Femur (tissue), 1 donor: ENCODE data around the gene ATXN7L1.
"Not testable (repeated sequence)": the region's sequence is repeated elsewhere in the genome, so short reads cannot be mapped to it uniquely, and the experiment has no call there.

Experiments
- DNase-seq: peaks from one replicate; pipeline ENCODE4 v3.0.0-alpha.2; 2017

The ATXN7L1 gene

DNA sequence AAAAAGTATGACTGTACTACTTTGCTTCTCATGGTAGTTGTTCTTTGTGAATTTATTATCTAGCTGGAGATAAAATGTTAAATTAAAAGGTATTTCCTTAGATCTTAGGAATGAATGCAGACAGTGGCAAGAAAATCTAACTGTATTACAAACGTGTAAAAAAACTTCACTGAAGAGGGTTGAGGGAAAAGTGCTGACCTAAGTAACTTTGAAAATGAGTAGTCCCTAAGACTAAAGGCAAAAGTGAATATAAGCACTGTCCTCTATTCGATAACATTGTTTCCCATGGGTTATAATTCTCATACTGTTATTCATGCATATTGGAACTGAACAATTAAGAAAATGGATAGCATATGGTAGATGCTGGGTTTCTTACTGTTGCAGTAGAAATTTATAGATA, 148.4 kb downstream of the ATXN7L1 start:
- DNase-seq = no peak

DNA sequence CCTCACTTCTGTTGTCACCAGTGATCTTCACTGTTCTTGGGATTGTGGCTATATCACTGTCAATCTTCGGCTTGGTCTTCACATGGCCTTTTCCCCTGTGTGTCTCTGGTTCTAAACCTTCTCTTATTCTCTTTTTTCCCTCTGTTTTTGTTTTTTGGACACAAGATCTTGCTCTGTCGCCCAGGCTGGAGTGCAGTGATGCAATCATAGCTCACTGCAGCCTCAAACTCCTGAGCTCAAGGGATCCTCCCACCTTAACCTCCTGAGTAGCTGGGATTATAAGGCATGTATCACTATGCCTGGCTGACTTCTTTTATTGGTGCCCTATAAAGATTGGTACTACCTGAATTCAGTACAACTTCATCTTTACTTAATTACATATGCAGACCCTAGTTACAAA, 151.7 kb downstream of the ATXN7L1 start:
- DNase-seq = no peak

DNA sequence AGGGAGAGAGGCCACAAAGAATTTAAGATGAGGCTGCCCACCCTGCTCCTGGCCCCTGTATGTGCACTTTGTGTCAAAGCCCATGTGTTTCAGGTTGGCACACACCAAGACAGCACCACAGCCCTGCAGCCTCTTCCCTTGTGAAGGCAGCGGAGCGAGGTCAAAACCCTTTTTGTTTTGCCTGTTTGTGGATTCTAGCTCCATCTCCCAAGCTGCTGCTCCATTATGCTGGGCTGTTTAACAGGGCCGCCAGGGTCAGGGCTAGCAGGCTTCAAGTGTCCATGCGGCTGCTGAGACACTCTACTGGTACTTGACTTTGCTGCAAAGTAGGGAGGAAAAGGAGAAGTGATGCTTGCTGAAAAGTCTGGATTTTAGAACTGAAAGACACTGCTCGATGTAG, 152.8 kb downstream of the ATXN7L1 start:
- no peak for DNase-seq

DNA sequence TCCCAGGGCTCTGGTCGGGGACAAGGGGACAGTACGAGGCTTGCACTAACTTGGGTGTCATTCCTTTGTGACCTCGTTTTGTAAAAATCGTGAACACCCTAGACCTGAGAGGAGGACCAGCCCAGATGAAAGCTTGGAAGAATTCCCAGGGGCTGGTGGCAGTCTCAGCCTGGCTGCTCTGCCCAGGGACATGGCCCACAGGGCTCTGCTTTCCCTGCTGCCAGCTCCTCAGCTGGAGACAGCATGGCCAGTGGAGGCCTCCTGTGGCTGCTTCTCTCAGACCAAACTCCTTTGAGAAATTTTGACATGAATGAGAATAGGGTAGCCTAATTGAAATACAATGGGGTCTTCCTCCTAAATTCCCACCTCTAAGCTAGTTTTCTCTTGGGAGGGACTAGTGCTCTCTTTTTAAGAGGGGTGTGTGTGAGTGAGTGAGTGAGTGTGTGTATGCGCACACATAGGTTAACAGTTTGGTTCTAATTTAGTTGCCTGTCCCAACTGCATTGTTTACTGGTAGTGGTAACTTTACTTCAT, 154.8 kb downstream of the ATXN7L1 start:
- DNase-seq = no peak

DNA sequence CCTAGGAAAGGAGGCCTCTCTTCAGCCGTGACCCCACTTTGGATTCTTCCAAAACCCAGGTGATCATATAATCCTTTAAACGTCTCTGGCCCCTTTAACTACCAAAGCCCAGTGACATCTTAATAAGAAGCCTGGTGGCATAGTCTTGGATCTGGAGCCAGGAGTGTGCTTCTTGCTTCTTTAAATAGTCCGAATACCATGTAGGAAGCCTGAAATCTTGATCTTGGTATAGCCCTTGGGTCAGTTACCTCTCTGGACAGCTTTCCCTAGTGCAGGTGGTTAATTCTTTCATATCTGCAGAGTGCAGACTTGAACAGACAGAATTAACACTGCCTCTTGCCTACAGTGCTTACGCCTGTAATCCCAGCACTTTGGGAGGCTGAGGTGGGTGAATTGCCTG, 156.5 kb downstream of the ATXN7L1 start:
- no peak for DNase-seq

DNA sequence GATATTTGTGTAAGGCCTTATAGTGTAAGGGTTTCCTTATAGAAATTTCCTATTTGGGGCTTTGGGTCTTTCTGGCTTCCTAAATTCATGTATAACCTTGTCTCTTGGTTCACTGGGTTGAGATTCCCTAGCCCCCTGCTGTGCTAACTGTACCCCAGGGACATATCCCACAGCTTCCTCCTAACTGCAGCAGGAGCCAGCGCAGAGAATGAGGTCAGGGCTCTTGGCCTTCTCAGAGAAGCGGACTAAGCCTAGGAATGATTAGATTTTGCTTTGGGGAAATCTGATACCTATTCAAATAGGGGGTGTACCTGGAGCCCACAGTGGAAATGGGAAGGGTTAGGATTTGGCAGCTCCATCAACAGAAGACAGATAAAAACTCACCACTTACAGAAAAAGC, 157.0 kb downstream of the ATXN7L1 start:
- no peak for DNase-seq

DNA sequence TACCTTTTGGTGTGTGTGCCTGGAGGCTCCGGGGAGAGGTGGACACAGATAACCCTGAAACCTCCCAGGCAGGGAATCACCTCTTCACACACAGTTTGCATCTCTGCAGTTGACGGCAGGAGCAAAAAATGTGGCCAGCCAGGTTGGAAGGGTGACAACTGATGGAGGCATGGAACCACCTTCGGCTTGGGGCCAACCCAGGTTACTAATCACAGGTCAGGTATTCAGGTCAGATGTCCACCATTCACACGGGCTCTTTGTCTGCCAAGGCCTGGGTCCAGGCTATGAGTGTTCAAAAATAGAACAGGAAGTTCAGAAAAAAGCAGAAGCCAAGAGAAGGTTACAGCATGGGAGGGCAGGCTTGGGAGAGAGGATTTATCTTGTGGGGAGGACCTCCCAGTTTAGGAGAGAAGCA, 157.9 kb downstream of the ATXN7L1 start:
- no peak for DNase-seq

DNA sequence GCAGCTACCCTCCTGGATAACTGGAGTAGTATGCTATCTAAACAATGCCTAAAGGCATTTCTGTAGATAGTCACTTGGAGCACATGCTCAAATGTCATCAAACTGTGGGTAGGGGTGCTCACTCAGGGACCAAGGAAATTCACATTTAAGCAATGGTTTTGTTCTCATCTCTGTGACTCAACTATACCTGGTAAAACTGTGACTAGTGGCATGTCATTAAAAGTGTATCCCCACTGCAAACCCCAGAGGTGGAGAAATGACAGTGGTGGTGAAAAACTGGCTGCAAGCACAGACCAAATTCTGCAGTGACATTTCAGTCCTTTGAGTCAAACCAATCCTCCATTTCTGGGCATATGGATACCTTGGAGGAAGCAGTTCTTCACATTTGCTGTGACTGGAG, 160.9 kb downstream of the ATXN7L1 start:
- DNase-seq = no peak

DNA sequence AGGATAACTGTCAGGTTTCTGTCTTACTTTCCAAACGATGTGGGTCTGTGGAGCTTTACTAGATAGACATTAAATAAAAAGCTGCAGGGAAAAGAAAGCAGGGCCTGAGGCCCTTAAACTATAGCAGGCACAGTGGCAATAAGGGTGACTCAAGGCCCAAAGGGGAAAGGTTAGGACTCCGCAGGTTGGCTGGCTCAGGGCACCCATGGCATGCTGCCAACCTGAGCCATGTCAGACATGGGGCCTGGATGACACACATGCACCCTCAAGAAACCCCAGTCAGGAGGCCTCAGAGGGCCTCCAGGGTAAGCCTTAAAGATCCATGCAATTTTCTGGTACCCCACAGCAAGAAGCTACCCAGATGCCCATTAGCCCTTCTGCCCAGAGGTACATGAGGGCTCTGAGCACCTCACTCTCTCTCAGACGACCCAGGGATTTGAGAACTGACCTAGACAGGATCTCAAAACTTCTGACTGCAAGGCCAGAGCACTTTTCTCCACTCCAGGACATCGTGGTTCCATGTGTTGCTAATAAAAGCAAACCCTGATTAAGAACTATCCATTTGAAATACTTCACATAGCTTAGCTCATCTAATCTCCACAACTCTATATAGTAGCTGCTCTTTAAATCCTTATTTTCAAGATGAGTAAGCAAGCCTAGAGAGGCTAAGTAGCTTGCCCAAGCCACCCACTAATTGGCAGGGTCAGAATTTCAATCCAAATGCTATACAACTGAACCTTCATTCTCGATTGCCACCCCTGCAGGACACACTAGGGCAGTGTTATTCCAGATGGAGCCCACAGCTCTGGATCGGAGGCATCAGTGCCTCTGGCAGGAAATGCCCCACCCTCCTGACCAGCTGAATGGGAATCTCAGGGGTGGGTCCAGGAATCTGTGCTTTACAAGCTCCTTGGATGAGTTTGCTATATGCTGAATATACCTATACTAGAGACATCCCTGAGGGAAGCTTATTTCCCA, 162.6 kb downstream of the ATXN7L1 start:
- DNase-seq = no peak

DNA sequence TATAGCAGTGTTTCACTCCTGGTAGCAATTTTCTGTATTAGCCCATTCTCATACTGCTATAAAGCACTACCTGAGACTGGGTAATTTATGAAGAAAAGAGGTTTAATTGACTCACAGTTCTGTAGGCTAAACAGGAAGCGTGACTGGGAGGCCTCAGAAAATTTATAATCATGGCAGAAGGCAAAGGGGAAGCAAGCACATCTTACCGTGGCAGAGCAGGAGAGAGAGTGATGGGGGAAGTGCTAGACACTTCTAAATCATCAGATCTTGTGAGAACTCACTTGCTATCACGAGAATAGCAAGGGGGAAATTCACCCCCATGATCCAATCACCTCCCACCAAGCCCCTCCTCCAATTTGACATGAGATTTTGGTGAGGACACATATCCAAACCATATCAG, 163.5 kb downstream of the ATXN7L1 start:
- DNase-seq = no peak

DNA sequence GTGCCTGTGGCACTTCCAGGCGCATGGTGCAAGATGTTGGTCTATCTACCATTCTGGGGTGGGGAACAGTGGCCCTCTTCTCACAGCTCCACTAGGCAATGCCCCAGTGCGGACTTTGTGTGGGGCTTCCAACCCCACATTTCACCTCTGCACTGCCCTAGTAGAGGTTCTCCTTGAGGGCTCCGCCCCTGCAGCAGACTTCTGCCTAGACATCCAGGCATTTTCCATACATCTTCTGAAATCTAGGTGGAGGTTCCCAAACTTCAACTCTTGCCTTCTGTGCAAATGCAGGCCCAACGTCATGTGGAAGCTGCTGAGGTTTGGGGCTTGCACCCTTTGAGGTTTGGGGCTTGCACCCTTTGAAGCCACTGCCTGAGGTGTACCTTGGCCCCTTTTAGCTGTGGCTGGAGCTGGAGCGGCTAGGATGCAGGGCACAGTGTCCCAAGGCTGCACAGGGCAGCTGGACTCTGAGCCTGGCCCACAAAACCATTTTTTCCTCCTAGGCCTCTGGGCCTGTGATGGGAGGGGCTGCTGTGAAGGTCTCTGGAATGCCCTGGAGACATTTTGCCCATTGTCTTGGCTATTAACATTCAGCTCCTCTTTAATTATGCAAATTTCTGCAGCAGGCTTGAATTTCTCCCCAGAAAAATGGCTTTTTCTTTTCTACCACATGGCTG, 164.5 kb downstream of the ATXN7L1 start:
- DNase-seq = no peak

DNA sequence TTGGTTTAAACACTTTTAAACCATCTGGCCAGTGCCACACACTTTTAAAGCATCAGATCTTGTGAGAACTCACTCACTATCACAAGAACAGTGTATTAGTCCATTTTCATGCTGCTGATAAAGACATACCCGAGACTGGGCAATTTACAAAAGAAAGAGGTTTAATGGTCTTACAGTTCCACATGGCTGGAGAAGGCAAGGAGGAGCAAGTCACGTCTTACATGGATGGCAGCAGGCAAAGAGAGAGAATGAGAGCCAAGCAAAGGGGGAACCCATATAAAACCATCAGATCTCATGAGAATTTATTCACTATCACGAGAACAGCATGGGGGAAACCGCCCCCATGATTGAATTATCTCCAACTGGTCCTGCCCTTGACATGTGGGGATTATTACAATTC, 165.7 kb downstream of the ATXN7L1 start:
- not testable (repeated sequence) for DNase-seq

DNA sequence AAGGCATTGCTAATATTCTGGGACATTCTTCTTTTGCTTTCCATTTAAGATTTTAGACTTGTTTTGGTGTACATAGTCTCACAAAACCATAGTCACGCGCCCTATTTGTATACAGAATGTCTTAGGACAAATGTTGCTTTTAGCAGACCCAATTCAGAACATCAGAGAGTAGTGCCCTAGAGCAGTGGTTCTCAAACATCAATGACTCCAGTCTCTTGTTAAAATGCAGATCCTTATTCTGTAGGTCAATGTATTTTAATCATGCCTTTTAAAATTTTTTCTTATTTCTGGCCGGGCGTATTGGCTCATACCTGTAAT, 167.7 kb downstream of the ATXN7L1 start:
- no peak for DNase-seq

DNA sequence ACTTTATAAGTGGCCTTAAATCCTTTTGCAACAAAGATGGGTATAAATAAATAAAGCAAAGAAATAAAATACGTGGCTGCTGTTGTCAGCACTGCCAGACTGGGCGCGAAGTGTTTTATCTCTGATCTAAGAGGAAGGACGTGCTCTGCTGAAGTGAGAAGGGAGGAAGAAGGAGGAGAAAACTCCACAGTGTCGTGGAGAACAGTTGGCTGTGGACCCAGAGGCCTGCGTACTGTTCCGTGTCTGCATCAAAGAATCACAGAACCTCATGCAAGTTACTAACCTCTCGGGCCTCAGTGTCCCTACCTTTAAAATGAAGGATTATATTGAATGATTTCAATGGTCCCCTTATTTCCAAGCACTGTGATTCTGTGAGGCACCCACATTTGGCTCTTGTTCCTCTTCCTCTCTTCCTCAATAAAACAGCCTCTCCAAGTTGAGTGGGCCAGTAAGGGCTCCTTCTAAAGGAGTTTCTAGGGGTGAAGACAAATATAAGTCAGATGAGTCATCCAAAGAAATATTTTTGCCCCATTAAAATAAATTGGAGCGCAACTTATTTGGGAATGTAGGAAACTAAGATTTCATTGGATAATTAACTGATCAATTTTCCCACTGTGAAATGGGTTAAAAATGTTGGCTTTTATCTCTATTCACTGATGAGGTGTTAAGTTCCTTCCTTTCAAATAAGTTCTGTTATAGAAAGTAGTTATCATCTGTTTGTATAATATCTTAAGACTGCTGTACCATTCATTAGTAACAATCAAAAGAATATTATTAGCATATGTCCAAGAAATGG, 168.2 kb downstream of the ATXN7L1 start:
- DNase-seq = no peak

DNA sequence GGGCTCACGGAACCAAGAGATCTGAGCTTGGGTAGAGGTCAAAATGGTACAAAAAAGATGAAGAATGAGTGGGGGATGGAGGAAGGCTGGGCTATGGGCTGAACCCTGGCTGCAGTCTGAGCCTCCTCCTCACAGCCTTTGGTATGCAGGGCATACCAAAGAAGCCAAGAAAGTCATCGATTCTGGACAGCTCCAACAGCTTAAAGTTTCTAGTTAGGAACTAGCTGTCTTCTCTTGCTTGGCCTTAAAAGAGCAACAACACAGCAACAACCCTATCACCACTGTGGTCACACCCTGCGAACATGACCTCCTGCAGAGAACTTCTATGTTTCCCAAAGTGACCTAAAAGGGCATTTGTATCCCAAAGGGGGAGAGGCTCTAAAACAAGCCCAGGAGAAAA, 169.0 kb downstream of the ATXN7L1 start:
- no peak for DNase-seq

DNA sequence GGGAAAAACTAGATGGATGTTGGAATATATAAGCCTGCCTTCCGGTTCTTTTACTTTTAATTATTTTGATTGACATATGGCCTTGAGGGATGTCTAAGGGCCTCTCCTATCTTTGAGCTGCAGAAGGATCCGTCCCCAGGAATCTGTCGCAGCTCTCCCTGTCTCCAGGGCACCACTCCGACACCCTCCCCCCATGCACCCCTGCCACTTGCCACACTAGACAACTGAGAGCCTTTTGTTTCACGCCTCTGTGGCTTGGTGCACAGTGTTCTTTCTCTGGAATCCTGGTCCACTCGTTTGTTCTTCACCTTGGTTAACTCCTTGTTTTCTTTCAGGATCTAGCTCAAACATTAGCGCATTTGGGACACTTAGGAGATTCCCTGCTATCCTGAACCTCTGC, 171.0 kb downstream of the ATXN7L1 start:
- no peak for DNase-seq

DNA sequence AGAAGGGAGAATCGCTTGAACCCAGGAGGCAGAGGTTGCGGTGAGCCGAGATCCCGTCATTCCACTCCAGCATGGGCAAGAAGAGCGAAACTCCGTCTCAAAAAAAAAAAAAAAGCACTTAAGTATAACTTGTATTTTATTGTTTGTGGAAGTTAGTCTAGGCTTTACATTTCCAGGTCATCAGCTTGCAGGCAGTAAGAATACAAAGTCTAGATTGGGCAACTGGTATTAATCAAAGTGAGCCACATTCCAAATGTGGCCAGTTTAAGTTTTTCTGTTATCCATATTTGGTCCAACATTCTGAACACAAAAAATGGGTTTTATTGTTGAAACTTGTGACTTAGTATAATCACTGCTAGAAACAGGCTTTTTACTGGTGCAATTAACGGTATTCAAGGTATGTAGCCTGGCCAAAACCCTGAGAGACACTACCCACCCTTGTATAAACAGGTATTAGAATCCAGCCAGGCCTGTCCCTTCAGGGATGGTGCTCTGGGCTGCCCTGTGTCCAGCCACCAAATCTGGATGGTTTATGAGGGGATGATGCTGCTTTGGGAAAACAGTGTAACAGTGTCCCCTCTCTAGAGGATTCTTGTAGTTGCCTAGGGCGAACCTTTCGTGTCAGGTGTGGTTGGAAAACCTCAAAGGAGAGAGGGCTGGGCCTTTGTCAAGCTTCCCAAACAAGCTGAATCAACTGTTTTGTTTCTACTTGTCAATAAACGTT, 173.0 kb downstream of the ATXN7L1 start:
- no peak for DNase-seq

DNA sequence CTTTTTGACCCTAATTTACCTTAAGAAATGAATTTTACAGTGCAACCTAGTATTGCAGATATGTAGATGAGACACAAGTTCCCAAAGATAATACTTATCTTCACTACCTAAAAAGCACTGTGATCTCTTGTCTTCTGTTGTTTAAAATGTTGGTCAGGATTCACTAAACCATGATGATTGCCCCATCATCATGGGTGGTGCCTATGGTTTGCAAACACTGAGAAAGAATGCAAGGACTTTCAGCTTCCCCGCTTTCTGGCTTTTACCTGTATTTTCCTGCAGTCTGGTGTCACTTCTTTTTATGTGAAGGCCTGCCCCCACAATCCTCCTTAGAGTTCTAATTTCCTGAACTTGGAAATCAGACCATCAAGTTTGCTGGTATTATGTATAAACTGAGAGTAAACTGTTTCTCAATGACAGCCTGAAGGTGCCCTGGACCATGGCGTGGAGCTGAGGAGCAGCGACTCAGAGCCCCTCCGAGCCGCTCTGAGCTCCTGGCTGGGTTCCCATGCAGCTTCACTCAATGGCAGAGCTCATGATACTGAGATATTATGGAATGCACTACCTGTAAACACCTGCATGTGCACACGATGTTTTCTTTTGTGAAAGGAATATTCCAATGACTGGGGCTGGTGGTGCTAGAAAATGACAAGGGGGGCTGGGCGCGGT, 176.7 kb downstream of the ATXN7L1 start:
- DNase-seq = no peak

DNA sequence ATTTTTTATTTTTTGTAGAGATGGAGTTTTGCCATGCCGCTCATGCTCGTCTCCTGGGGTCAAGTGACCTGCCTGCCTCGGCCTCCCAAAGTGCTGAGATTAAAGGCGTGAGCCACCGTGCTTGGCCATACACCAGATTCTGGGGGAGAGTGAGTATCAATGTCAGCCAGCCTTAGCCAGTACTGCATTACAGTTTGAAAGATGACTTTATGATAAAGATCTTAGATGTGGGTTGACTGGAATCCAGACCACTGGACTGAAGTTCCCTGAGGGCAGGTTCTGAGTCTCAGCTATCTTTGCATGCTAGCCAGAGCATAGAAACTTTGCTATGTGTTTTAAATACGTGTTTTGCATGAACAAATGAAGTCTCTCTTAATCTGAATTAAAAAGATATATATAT, 177.9 kb downstream of the ATXN7L1 start:
- no peak for DNase-seq

DNA sequence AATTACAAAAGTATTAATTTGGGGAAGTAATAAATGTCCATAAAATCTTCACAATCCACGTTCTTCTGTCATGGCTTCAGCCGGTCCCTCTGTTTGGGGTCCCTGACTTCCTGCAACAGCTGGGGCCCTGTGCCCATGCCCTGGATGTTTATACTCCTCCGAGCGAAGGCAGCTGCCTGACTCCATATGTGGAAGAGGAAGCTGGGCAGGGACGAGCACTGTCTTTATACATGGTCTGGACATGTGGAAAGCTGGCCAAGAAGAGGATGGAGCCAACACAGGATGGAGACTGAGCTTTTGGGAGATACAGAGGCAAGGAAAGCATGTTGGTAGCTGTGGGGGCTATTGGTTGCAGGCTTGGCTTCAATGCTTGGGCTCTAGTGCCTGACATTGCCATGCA, 178.6 kb downstream of the ATXN7L1 start:
- DNase-seq = no peak

DNA sequence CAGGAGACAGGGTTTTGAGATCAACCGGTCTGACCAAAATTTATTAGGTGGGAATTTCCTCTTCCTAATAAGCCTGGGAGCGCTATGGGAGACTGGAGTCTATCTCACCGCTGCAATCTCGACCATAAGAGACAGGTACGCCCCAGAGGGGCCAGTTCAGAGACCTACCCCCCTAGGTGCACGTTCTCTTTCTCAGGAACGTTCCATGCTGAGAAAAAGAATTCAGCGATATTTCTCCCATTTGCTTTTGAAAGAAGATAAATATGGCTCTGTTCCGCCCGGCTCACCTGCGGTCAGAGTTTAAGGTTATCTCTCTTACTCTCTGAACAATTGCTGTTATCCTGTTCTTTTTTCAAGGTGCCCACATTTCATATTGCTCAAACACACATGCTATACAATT, 179.2 kb downstream of the ATXN7L1 start:
- not testable (repeated sequence) for DNase-seq

DNA sequence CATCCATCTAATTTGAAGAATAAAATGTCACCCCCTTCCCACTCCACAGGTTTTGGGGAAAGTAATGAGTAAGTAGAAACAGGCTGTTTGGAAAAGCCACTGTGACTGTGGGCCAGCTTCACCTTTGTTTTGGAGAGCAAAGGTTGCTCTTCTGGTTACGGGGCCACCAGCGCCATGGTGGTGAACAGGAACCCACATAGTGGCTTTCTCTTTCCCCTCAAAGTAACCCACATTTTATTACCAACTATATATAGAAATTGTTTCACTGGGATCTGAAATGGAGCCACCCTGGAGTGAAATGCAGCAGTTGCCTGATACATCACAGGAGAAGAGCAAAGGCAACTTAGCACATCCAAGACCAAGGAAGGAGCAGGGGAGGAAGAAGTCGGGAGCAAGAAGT, 182.8 kb downstream of the ATXN7L1 start:
- DNase-seq = no peak
